ENCODE data around the gene AADAC.
"Not testable (repeated sequence)": the region's sequence is repeated elsewhere in the genome, so short reads cannot be mapped to it uniquely, and the experiment has no call there.

AADAC gene

GRCh38 chr3:151813799-151814198 lies at the start of gene AADAC:
TSS of gene AADAC (plus strand) at chr3:151814116. CDS start at chr3:151814163, 47 bp downstream.
- DNase-seq (ENCODE audit: low spot score) = no peak

- DNase-seq (ENCODE audit: low spot score) = not testable (repeated sequence)
These were observed 49.2 kb upstream of the AADAC start for GRCh38 chr3:151764699-151765098.

GRCh38 chr3:151765685-151766084 lies 48.2 kb upstream of the AADAC start:
- DNase-seq (ENCODE audit: low spot score) = peak; percentile 18

- DNase-seq (ENCODE audit: low spot score) = peak; percentile 9
These were observed 47.5 kb upstream of the AADAC start for GRCh38 chr3:151766454-151766853.

GRCh38 chr3:151768393-151768930 lies 45.5 kb upstream of the AADAC start:
- DNase-seq (ENCODE audit: low spot score) = no peak

GRCh38 chr3:151769175-151769574 lies 44.7 kb upstream of the AADAC start:
- no peak for DNase-seq (ENCODE audit: low spot score)

- DNase-seq (ENCODE audit: low spot score) = no peak
These were observed 43.0 kb upstream of the AADAC start for GRCh38 chr3:151770956-151771355.

- DNase-seq (ENCODE audit: low spot score) = no peak
These were observed 41.0 kb upstream of the AADAC start for GRCh38 chr3:151772825-151773480.

- no peak for DNase-seq (ENCODE audit: low spot score)
These were observed 39.7 kb upstream of the AADAC start for GRCh38 chr3:151774235-151774634.

- DNase-seq (ENCODE audit: low spot score) = no peak
These were observed 39.0 kb upstream of the AADAC start for GRCh38 chr3:151774910-151775309.

GRCh38 chr3:151775314-151776258 lies 38.3 kb upstream of the AADAC start:
- no peak for DNase-seq (ENCODE audit: low spot score)

- DNase-seq (ENCODE audit: low spot score) = no peak
These were observed 37.6 kb upstream of the AADAC start for GRCh38 chr3:151776259-151776740.

GRCh38 chr3:151777880-151778279 lies 36.0 kb upstream of the AADAC start:
- DNase-seq (ENCODE audit: low spot score) = no peak

GRCh38 chr3:151787626-151788025 lies 26.3 kb upstream of the AADAC start:
- no peak for DNase-seq (ENCODE audit: low spot score)

- DNase-seq (ENCODE audit: low spot score) = no peak
These were observed 25.5 kb upstream of the AADAC start for GRCh38 chr3:151788401-151788800.

GRCh38 chr3:151789853-151790463 lies 24.0 kb upstream of the AADAC start:
- DNase-seq (ENCODE audit: low spot score) = no peak

- DNase-seq (ENCODE audit: low spot score) = not testable (repeated sequence)
These were observed 23.2 kb upstream of the AADAC start for GRCh38 chr3:151790763-151791162.

GRCh38 chr3:151792411-151792810 lies 21.5 kb upstream of the AADAC start:
- no peak for DNase-seq (ENCODE audit: low spot score)

GRCh38 chr3:151793636-151794035 lies 20.3 kb upstream of the AADAC start:
- no peak for DNase-seq (ENCODE audit: low spot score)

- no peak for DNase-seq (ENCODE audit: low spot score)
These were observed 19.8 kb upstream of the AADAC start for GRCh38 chr3:151794080-151794479.

GRCh38 chr3:151795276-151795675 lies 18.6 kb upstream of the AADAC start:
- DNase-seq (ENCODE audit: low spot score) = peak; percentile 3

GRCh38 chr3:151796105-151796680 lies 17.7 kb upstream of the AADAC start:
- DNase-seq (ENCODE audit: low spot score) = no peak
